ENCODE data around the gene C1QTNF1.

Gene C1QTNF1

GRCh38 chr17:79097226-79098055 lies 73.5 kb downstream of the C1QTNF1 start:
- no peak for DNase-seq

- DNase-seq = no peak
Observed at GRCh38 chr17:79098282-79098867, 74.4 kb downstream of the C1QTNF1 start.
